SIG-M5 (cell line): ENCODE data around the gene CELF2.
"Not testable (repeated sequence)": the region's sequence is repeated elsewhere in the genome, so short reads cannot be mapped to it uniquely, and the experiment has no call there.

ENCODE experiments used
- DNase-seq: peaks from one replicate; lab custom pipeline; 2025; lab: John Stamatoyannopoulos, UW

Gene CELF2

DNA sequence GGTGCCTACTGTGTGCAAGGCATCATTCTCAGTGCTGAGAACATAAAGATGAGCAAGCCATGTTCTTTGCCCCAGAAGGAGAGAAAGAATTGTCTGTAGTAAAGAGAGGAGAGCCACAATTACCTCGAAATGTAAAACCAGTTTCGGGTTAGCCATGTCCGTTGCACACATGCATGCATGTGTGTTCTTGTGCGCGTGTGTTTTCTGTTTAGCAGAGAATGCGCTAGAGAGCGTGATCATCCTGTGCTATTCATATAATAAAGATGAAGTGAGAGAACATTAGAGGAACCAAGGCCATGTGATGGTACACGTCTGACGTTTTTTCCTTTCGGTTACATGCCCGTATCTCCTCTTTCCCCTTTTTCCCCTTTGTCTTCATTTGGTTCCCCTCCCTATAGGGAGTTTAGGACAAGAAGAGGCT, 158.2 kb downstream of the CELF2 start:
- DNase-seq = peak; percentile 11

DNA sequence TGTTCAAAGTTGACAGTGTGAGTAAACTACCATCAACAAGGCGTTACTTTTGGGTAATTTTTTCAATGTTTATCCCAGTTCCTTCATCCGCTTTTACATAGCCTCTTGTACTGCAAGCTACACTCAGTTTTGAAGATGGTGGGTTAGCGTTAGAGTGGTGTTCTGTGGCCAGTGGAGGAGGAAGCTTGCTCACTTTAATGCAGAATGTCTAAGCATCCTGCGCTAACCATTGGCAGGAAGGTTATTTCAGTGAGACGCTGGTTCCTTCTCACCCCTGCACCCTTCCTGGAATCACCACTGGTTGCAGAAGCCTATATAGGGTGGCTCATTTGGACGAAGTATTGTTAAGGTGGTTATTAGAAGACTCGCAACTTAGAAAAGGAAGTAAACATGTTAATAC, 159.1 kb downstream of the CELF2 start:
- DNase-seq = no peak

DNA sequence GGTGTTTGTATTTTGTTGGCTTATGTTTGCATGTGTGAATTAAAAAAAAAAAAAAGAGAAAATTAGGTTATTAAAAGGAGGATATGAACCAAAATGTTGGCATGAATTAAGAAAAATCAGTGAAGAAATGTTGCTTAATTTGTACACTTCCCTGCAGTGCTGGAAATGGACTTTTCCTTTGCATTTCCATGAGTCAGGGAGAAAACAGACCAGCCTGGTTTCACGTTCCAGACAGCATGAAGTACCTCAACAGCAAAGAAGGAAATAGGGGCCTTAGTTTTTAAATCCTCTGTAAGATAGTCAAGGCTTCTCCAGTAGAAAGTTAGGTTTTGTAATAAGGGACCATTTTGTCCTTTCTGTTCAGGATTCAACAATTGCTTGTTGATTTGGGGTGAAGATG, 159.7 kb downstream of the CELF2 start:
- no peak for DNase-seq

DNA sequence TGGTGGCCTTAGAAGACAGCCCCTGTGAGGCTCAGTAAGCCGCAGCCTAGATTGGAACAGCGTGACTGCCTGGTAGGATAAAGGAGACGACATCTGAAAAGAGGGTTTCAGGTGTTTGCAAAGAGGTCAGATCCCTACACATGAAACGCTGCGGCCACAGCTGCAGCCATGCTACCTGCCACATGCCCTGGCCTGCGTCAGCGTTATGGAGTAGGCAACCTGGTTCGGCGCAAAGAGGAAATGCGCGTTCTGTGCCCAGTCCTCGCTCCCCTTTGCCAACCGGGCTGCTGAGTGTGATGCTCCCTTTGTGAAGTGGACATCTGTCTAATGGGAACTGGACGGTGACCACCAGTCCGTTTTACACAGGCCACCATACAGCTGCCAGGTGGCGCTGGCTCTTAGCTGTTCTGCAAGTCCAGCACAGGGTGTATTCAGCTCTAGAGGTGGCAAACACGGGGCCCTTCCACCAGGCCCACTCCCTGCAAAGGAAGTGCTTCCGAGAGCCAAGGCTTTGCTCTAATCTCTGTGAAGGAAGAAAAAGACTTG, 160.3 kb downstream of the CELF2 start:
- no peak for DNase-seq

DNA sequence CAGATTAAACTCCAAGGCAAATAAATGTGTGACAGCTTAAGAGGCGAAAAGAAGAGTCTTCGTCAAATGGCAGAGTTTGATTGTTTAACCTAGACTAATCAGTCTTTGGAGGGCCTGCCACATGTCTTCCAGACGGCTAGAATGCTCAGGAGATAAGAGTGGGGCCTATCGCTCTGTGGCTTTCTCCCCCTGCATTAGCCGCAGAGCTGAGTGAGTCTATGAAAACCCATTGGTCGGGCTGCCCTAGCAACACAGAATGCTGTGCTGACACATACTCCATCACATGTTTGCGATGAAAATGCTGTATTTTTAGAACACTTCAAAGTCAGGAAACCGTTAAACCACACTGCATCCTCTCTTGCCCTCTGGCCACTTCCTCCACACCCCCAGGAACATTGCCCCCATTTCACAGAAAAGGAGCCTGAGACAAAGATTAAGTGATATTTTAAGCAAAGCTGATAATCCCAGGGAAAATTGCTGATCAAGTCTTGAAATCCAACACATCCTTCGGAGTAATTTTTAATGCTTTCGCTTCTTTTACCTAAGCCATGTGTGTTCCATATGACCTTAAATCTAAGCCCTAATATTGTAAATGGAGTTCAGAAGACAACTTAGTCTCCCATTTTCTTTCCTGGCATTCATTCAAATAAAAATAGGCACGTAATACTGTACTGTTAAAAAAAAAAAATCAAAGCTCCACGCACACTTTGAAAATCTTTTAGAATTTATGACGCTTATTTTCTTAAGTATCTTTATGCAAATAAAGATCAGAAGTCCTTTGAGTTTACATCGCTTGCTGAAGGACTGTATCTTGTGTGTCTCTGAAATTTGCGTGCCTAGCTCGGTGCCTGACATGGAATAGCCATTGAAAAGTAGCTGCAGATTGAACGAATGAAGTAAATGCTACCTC, 161.2 kb downstream of the CELF2 start:
- DNase-seq = peak; percentile 78

DNA sequence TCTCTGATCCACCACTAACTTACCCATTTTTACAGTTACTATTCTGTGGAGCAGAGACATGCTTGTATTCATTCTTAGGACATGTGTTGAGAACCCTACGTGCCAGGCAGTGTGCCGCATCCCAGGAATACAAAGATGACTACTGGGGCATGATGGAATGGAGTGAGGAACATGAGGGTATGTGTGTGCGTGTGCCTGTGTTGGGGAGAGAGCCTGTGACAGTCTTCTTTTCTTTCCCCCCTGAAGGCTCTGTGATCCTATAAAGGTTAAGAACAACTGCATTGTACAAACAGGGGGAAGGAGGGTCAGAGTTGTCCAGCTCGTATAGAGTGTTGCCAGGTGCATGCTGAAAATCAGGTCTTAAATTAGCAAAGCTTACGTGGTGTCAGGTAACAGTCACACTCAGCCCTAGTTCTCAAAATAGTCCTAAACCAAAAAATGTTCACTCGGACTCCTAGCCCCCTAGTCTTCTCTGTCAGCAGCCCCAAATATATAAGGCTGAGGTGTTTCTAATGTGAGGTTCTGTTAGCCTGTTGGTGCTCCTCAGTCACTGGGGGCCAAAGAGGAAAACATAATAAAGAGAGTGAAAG, 161.9 kb downstream of the CELF2 start:
- no peak for DNase-seq

DNA sequence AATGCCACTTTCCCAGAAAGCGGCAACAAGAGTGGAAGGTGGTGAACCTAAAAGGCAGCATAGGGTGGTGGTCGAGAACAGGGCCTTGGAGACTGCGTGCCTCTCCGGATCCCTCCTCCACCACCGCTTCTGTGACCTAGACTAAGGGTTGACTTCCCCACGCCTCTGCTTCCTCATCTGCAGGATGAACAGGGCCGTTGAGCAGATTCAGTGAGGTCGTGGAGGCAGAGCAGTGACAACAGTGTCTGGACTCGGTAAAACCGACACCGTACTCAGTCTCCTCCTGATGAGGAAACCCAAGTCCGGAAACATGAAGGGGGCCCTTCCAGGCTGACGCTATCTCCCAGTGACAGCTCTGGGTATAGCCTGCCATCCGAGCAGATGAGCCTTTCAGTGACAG, 162.6 kb downstream of the CELF2 start:
- DNase-seq = peak; percentile 79

DNA sequence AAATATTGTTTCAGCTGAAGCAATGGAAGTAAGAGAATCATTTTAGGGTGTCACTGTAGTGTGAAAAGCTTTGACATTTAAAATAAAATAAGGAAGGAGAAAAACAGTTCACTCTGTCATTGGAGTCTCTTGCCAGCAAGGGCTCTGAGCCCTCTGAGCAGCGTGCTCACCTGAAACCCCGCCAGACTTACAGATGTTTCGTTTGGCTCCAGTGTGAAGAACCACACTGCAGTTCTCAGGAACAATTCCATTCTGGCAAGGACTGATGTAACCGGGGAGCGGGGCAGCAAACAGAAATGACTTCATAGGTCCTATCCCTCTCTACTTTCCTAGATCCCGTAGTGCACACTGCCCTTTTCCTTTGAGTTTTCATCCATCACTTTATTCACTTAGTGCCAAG, 164.3 kb downstream of the CELF2 start:
- no peak for DNase-seq

DNA sequence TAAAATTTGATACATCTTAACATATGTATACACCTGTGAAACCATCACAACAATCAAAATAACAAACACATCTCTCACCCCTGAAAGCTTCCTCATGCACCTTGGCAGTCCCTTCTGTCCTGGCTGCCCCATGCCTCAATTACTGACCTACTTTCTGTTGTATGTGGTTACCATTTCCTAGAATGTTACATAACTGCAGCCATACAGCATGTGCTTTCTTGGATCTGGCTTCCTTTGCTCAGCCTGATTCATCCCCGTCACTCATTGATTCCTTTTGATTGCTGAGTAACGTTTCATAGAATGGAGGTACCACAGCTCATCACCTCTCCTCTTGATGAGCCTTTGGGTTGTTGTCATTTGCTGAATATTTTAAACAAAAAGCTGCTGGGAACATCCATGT, 165.3 kb downstream of the CELF2 start:
- DNase-seq = no peak

DNA sequence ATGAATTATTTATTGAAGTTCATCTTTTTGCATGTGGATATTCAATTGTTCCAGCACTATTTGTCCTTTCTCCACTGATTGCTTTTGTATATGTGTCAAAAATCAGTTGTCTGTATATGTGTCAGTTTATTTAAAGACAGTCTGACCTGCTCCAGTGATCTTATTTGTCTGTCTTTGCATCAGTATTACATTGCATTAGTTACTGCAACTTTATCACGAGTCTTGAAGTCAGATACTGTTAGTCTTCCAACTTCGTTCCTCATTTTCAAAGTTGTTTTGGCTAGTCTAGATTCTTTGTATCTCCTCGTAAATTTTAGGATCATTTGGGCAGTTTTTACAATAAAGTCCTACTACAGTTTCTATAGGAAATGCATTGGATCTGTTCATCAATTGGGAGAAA, 166.4 kb downstream of the CELF2 start:
- no peak for DNase-seq

DNA sequence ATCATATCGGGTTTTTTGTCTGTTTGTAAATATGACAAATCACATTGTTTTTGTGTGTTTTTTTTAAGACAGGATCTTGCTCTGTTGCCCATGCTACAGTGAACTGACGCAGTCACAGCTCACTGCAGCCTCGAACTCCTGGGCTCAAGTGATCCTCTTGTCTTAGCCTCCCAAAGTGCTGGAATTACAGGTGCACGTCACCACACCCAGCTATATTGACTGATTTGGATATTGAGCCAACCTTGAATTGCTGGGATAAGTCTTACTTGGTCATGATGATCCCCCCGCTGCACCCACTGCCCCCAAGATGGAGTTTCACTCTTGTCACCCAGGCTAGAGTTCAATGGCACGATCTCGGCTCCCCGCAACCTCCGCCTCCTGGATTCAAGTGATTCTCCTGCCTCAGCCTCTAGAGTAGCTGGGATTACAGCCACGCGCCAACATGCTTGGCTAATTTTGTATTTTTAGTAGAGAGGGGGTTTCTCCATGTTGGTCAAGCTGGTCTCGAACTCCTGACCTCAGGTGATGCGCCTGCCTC, 167.5 kb downstream of the CELF2 start:
- DNase-seq = not testable (repeated sequence)

DNA sequence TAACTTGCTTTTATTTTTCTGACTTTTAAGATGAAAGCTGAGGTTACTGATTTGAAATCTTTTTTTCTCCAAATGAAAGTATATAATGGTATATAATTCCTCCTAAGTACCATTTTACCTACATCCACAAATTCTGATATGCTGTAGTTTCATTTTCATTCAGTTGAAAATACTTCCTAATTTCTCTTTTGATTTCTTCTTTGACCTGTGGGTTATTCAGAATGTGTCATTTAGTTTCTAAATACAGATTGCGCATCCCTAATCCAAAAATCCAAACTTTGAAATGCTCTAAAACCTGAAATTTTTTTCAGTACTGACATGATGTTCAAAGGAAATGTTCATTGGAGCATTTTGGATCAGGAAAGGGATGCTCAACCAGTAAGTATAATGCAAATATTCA, 168.7 kb downstream of the CELF2 start:
- DNase-seq = no peak

DNA sequence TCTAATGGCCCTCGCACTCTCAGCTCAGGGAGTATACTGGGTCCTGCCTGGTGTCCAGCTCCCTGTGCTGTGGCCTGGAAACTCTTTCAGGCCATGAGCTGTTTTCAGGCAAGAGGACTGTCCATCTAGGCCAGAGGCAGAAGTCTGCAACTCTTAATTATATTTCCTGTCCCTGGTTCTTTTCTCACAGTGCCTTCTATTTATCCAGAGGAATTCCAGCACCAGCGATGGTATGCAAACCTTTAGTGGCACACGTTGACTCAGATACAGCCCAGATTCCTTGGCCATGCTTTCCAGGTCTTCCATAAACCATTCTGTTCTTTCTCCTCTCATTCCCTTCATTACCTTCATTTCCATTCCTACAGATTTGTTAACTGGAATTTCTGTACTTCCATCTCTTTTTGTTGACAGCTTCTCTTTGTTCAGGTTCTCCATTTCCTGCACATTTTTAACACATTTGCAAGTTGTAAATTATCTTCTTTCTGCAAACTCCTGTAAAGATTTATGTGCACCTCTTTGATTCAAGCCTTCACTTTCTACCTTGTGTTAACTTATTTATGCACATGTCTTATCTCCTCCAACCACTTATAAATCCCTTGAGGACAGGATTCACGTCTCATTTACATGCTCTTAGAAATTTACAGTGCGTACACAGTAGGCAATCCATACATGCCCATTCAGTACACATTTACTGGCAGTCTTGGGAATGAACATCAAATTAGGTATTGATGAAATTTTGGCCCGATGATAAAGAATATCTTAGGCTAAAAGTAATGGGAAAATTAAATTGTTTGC, 172.1 kb downstream of the CELF2 start:
- DNase-seq = no peak

DNA sequence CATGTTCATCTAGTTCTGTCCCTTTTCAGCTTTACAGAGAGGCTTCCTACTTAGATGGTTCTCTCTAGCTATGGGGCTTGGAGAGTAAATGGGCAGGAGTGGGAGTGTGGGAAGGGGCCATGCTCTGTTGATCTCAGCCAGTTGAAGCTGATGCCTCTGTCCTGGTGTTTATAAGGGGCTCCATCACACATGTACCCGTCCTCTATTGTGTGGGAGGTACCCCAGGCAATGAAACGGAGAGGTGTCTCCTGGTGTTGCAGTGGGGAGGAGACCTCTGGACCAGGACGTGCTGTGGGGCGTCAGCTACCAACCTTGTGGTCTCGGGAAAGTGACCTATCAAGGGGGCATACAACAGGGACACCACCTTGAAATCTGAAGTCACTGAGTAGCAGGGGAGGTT, 173.5 kb downstream of the CELF2 start:
- DNase-seq = no peak

DNA sequence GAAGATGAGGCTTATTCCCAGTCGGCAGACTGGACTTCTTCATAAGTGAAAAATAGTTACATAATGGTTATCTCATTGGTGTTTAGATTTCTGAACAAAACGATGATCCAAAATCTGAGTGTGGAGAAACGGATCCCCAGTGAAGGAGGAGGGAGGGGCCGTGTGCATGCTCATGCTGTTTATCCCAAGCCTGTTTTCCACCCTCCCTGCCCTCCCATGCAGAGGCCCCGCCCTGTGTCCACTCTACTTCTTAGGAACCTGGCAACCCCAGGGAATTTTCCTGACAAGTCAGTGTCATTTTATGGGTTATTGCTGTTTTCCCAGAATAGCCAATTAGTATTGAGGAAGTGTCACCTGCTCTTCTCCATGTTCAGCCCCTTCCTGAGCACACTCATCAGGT, 174.0 kb downstream of the CELF2 start:
- no peak for DNase-seq

DNA sequence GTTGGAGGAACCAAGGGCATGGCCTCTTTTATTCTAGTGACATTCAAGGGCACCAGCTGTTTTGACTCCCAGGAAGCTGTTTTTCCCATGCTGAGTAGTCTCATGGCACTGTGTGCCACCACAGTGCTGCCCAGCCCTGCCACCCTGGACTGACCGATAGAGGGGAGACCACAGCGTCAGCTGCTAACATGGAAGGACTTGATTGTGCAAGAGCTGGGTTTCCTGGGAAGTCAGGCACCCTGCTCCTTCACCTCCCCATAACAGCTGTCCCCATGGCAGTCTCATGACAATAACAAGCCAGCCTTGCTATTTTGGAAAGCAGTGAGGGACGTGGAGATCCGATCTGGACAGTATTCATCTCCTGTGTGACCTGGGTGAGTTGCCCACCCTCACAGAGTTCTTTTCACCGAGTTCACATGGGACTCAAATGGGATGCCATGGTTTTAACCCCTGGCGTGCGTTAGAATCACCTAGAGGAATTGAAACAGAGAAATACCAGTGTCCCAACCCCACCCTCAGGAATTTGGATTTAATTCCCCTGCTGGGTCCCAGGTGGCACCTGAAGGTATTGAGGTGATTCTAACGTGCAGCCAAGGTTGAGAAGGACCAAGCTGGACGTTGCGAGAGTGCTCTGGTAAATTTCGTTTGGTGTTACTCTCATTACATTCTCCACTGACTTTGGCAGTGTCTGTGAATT, 174.8 kb downstream of the CELF2 start:
- DNase-seq = no peak

DNA sequence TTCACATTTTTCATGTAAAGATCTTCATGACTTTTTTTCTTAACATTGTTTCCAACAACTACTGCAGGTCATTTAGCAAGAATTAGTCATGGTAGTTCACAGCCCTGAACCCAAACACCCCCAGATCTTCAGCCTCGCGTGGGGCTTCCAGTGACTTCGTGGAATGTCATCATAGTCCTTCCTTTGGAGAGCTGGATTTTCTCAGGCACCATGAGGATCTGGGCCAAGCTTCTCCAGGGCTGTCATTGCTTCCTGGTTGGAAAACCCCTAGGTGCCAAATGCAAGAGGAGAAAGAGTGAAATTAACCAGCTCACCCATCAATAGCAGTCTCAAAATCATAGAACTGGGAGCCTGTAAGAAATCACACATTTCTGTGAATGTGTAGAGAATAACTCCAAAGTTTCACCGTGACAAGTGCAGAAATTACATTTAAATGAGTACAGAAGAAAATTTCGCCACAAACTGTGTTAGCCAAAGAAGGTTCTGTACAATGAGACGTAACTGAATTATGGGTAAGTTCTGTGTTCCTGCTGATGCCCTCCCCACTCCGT, 175.4 kb downstream of the CELF2 start:
- DNase-seq = no peak

DNA sequence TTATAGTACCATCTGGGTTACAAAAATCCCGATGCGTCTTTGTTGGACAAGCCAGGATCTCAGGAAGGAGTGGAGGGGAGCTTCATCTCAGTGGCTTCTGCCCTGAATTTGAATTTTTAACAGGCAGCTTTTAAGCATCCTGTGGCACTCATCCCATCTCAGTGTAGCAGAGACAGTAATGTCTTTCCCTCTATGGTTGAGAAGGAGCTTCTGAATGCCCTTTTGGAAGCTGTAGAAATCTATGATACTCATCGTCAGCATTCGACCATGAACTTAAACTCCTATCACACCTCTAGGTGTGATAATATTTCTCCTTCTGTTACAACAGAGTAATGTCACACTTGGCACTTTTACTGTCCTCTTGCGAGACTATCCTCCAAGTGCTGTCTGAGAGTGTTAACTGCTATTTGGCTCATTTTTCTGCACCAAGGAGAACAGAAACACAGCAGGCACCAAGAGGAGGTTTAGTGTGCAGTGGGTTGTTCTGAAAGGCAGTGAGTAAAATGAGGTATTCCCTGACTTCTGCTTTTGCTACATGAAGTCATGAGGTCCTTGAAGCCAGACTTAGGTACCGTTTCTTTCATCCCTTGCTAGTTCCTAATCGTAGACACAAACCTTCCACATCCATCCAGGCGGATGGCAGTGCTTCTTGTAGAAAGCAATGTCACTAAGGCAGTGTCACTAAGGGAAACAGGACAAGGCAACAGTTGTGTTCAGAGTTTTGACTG, 177.4 kb downstream of the CELF2 start:
- DNase-seq = no peak

DNA sequence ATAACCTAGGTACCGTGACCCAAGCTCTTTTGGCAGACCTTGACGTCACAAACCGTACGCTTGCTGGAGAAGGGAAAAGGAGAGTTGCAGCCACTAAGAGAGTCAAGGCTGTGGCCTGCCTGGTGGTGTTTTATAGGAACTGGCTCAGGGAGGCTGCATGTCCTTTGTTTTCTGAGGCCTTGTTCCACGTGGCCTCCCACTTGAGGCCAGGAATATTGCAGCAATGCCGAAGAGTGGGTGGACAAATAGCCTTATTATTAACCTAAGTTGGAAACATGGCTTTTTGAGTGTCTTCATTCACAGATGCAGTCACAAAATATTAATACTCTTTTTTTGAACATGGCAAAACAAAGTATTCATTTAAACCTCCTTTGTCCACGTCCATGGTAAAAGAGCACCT, 178.0 kb downstream of the CELF2 start:
- DNase-seq = no peak

DNA sequence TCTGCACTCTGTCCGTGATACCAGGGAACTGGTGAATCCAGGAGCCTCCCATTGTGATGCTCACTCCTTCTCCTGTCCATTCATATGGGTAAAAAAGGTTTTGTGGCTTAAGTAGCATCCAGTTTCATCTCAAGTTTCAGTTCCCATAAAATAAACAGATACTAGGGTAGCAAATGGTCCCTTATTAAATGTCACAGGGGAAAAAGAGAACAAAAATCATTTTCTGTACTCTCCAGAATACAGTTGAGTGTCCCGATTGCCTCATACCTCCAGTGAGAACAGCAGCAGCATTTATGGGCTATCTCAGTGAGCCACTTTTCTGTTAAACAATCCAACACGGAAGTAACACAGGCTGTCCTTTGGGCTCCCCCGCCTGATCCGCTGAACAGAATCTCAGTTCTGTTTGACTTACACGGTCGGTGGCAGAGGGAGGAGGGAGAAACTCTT, 179.6 kb downstream of the CELF2 start:
- DNase-seq = peak; percentile 74

DNA sequence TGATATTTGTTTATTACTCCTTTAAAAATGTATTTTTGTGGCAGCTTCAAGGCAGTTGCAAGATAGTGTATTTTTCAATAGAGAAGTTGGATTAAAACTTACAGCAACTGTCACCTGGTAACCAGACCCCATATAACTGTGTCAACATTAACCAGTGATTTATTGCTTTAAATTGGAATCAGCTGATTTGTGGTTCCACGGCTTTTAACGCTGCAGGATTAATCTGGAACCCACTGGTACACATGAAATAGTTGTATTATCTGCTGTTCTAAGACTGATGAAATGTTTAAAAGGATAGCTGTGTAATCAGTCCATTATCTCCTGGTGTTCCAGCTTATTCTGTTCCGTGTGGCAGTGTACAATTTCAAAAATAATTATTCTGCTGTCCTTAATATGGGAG, 180.2 kb downstream of the CELF2 start:
- DNase-seq = no peak
